GM12878 (cell line): ENCODE results near the gene ASMTL. TPM values are rescaled to one million over a fixed set of nuclear protein-coding genes. Genes with fewer than 3 reads are reported as not detected.

Experiments used
- BACH1 ChIP-seq: fragments of 450-650 bp; IDR thresholded peaks from 2 replicates; pipeline ENCODE4 v1.6.1; 2017; ENCODE audit warnings: mild to moderate bottlenecking, borderline replicate concordance
- BCL11A ChIP-seq: IDR thresholded peaks from 2 replicates; pipeline ENCODE4 v1.6.1; 2011; ENCODE audit warnings: low read depth, low read length
- BCLAF1 ChIP-seq: fragments of 450-650 bp; IDR thresholded peaks from 2 replicates; pipeline ENCODE4 v1.6.1; 2017; ENCODE audit warnings: antibody characterized with exemption, mild to moderate bottlenecking, moderate library complexity
- CBFB ChIP-seq: IDR thresholded peaks from 2 replicates; pipeline ENCODE4 v1.6.1; 2016; ENCODE audit warnings: antibody characterized with exemption, low read depth
- DPF2 ChIP-seq: fragments of 450-650 bp; IDR thresholded peaks from 2 replicates; pipeline ENCODE4 v1.6.1; 2017; ENCODE audit warnings: mild to moderate bottlenecking
- ETV6 ChIP-seq, 2 experiments: fragments of 450-650 bp in 1 of 2; IDR thresholded peaks in 1 of 2; conservative IDR thresholded peaks in 1 of 2; 2 replicates each; pipeline ENCODE4 v1.6.1; 2014; ENCODE audit warnings: antibody characterized with exemption in 1 of 2, borderline replicate concordance in 1 of 2, low read depth in 1 of 2, mild to moderate bottlenecking in 1 of 2, moderate library complexity in 1 of 2
- IKZF2 ChIP-seq, 2 experiments: fragments of 450-650 bp; IDR thresholded peaks; 2 replicates each; pipeline ENCODE4 v1.6.1; 2017; ENCODE audit warnings: mild to moderate bottlenecking in 2 of 2, moderate library complexity in 2 of 2
- NBN ChIP-seq: fragments of 450-650 bp; IDR thresholded peaks from 2 replicates; pipeline ENCODE4 v1.6.1; 2016
- RAD21 ChIP-seq: IDR thresholded peaks from 2 replicates; pipeline ENCODE4 v1.6.1; 2011; ENCODE audit warnings: mild to moderate bottlenecking, low read depth, low read length, moderate library complexity; ENCODE audit not compliant: insufficient read depth
- ZBED1 ChIP-seq: IDR thresholded peaks from 2 replicates; pipeline ENCODE4 v1.6.1; 2016; ENCODE audit warnings: borderline replicate concordance
- polyA plus RNA-seq, 11 experiments: library from polyadenylated mRNA; depleted of rRNA in 4 of 11; unstranded in 6 of 11; stranded (reverse) in 5 of 11; fragments of >200 nt; fragmentation: Nextera tagmentation in 4 of 11; fragmentation: Illumina TruSeq in 1 of 11; extraction: Ambion mirVana in 4 of 11; extraction: Trizol in 1 of 11; gene quantifications; 1 replicate in 1 of 11; 2 replicates in 10 of 11; pipeline versions ENCODE4 v1.2.1 to v1.2.3, GENCODE V29; 2011 to 2016; ENCODE audit warnings: inconsistent platforms in 2 of 11, missing spikeins in 2 of 11, low read depth in 1 of 11
- total RNA-seq, 4 experiments: library from RNA; depleted of rRNA in 3 of 4; stranded (reverse); fragments of >200 nt in 3 of 4; fragmentation: Illumina TruSeq in 1 of 4; extraction: Trizol in 1 of 4; gene quantifications; 2 replicates each; pipeline versions ENCODE4 v1.2.1 to v1.2.3, GENCODE V29; 2013 to 2021
- TF ChIP-seq, protein P1 (sequence below): fragments of 450-650 bp; IDR thresholded peaks from 2 replicates; pipeline ENCODE4 v1.6.1; 2017; ENCODE audit warnings: mild to moderate bottlenecking, low read depth, inconsistent platforms; ENCODE audit not compliant: poor library complexity, severe bottlenecking
- TF ChIP-seq, protein P2 (sequence below): fragments of 450-650 bp; IDR thresholded peaks from 2 replicates; pipeline ENCODE4 v1.6.1; 2017; ENCODE audit warnings: mild to moderate bottlenecking, moderate library complexity

ASMTL gene
- total and polyA plus RNA-seq, 10 of the 15 experiments (the other 5 are each of a cell fraction or from before 2014, with no cell fraction given), result 1.6 to 51.9 (median 32.1) TPM

DNA sequence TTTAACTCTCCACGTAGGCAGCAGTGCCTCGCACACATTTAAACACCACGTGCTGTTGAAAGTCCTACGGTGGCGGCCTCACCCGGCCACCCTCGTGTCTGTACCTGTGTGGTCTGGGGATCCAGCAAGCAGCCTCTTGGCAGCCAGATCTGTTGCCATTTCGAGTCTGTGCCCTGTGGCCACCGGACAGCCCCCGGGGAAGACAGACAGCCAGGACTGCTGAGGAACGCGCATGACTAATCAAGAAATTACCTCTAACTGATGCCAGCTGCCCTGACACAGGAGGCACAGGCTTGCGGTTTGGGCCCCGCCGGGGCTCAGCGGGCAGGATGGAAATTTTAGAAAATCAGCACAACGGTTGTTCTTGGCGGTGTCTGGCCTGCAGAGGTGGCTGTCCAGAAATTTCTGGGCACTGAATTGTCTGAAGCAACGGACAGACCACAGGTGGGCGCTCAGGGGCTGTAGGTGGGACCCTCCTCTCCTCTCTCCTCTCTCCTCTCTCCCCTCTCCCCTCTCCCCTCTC is 15.6 kb upstream of the ASMTL start (continued):
- TF ChIP-seq ETV6 (conservative IDR thresholded peaks at IDR 0.05 in 1 of 2, IDR thresholded peaks at IDR 0.05 in 1 of 2; ENCODE audit: borderline replicate concordance in 1 of 2, low read depth in 1 of 2) (peak in 1 of 2 experiments; percentile 38; a peak in 1 of 4 replicates), BACH1 (peak; percentile 34; the same call in 1 of the 2 replicates), ZBED1 (0 out of 2 replicates have a peak, but pooled peaks have one; percentile 46), DPF2 (peak; percentile 59), BCL11A (peak; percentile 35; the same call in 1 of the 2 replicates), RAD21 (peak; percentile 28), BCLAF1 (no peak), NBN (no peak), IKZF2 (IDR thresholded peaks at IDR 0.05) (peak; percentile 58 to 62; a peak in 1 of 4 replicates), CBFB (peak; percentile 75)
- TF ChIP-seq, protein P1, sequence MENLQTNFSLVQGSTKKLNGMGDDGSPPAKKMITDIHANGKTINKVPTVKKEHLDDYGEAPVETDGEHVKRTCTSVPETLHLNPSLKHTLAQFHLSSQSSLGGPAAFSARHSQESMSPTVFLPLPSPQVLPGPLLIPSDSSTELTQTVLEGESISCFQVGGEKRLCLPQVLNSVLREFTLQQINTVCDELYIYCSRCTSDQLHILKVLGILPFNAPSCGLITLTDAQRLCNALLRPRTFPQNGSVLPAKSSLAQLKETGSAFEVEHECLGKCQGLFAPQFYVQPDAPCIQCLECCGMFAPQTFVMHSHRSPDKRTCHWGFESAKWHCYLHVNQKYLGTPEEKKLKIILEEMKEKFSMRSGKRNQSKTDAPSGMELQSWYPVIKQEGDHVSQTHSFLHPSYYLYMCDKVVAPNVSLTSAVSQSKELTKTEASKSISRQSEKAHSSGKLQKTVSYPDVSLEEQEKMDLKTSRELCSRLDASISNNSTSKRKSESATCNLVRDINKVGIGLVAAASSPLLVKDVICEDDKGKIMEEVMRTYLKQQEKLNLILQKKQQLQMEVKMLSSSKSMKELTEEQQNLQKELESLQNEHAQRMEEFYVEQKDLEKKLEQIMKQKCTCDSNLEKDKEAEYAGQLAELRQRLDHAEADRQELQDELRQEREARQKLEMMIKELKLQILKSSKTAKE, result peak; percentile 21
- TF ChIP-seq, protein P2, sequence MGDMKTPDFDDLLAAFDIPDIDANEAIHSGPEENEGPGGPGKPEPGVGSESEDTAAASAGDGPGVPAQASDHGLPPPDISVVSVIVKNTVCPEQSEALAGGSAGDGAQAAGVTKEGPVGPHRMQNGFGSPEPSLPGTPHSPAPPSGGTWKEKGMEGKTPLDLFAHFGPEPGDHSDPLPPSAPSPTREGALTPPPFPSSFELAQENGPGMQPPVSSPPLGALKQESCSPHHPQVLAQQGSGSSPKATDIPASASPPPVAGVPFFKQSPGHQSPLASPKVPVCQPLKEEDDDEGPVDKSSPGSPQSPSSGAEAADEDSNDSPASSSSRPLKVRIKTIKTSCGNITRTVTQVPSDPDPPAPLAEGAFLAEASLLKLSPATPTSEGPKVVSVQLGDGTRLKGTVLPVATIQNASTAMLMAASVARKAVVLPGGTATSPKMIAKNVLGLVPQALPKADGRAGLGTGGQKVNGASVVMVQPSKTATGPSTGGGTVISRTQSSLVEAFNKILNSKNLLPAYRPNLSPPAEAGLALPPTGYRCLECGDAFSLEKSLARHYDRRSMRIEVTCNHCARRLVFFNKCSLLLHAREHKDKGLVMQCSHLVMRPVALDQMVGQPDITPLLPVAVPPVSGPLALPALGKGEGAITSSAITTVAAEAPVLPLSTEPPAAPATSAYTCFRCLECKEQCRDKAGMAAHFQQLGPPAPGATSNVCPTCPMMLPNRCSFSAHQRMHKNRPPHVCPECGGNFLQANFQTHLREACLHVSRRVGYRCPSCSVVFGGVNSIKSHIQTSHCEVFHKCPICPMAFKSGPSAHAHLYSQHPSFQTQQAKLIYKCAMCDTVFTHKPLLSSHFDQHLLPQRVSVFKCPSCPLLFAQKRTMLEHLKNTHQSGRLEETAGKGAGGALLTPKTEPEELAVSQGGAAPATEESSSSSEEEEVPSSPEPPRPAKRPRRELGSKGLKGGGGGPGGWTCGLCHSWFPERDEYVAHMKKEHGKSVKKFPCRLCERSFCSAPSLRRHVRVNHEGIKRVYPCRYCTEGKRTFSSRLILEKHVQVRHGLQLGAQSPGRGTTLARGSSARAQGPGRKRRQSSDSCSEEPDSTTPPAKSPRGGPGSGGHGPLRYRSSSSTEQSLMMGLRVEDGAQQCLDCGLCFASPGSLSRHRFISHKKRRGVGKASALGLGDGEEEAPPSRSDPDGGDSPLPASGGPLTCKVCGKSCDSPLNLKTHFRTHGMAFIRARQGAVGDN, result peak; percentile 97
